GM18909 (cell line): ENCODE data around the gene FAM219B.

Experiments
- ATAC-seq: cut with Tn5 transposase; IDR thresholded peaks from one replicate; pipeline ENCODE4 v1.9.1; 2021; ENCODE audit warnings: mild to moderate bottlenecking; ENCODE audit not compliant: unreplicated experiment, poor library complexity

The FAM219B gene

GRCh38 chr15:74854453-74855022, 52.1 kb downstream of the FAM219B start:
- no peak for ATAC-seq

- ATAC-seq, result no peak
Measured at GRCh38 chr15:74851960-74852359, 54.7 kb downstream of the FAM219B start.

DNA sequence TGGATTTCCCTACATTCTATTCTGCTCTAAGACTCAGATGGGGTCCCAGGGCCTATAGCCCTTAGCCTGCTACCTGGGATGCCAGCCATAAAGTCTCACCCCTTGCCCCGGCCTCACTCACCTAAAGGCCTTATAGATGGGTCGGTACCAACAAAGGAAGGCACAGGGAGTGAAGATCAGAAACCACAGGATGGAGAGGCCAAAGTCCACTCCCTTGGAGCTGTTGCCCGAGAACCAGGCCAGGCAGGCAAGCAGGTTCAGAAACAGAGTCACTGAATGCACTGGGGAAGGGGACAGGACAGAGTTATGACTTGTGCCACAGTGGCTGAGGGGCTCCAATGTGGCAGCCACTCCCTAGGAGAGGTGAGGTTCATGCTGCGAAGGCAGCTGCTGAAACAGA, 56.3 kb downstream of the FAM219B start:
- ATAC-seq, result no peak
